Loucy (cell line): ENCODE results near the gene RBM17.

Source experiments
- H2AFZ ChIP-seq: fragments of 200-600 bp; sonication (generic); 2 replicates; pipeline ENCODE4 v1.6.0; 2016; ENCODE audit warnings: antibody characterized with exemption, mild to moderate bottlenecking, low read length, moderate library complexity
- H3F3A ChIP-seq: fragments of 200-600 bp; 2 replicates; pipeline ENCODE4 v1.6.0; 2016; ENCODE audit warnings: antibody characterized with exemption, low read depth, mild to moderate bottlenecking
- H3K27me3 ChIP-seq: fragments of 200-600 bp; sonication (generic); 2 replicates; pipeline ENCODE4 v1.6.1; 2014; ENCODE audit warnings: low read length, mild to moderate bottlenecking; ENCODE audit not compliant: insufficient read depth, poor library complexity, severe bottlenecking
- H3K36me3 ChIP-seq: fragments of 200-600 bp; sonication (generic); 2 replicates; pipeline ENCODE4 v1.6.1; 2016; ENCODE audit warnings: low read length; ENCODE audit not compliant: insufficient read depth
- H3K4me1 ChIP-seq: fragments of 200-600 bp; sonication (generic); 2 replicates; pipeline ENCODE4 v1.5.1; 2014; ENCODE audit warnings: low read length, mild to moderate bottlenecking; ENCODE audit not compliant: insufficient read depth, poor library complexity, severe bottlenecking
- H3K4me2 ChIP-seq: fragments of 200-600 bp; sonication (generic); 2 replicates; pipeline ENCODE4 v1.6.0; 2014; ENCODE audit warnings: antibody characterized with exemption, low read length, low read depth, mild to moderate bottlenecking; ENCODE audit not compliant: poor library complexity, severe bottlenecking
- H3K4me3 ChIP-seq: fragments of 200-600 bp; sonication (generic); 2 replicates; pipeline ENCODE4 v1.5.1; 2014; ENCODE audit warnings: low read length, mild to moderate bottlenecking, mixed read lengths; ENCODE audit not compliant: poor library complexity, severe bottlenecking
- H3K79me2 ChIP-seq: fragments of 200-600 bp; sonication (generic); 2 replicates; pipeline ENCODE4 v1.6.1; 2014; ENCODE audit warnings: low read length; ENCODE audit not compliant: insufficient read depth
- H3K9ac ChIP-seq: fragments of 200-600 bp; sonication (generic); 2 replicates; pipeline ENCODE4 v1.6.0; 2014; ENCODE audit warnings: mild to moderate bottlenecking, low read depth, low read length, moderate library complexity; ENCODE audit not compliant: poor library complexity, severe bottlenecking
- H3K9me2 ChIP-seq: fragments of 200-600 bp; sonication (generic); replicated peaks from 2 replicates; pipeline ENCODE4 v1.6.1; 2016; ENCODE audit warnings: low read depth, low read length, mixed read lengths
- H3K9me3 ChIP-seq: fragments of 200-600 bp; sonication (generic); 2 replicates; pipeline ENCODE4 v1.6.1; 2014; ENCODE audit warnings: mild to moderate bottlenecking, antibody characterized with exemption, low read length, low read depth; ENCODE audit not compliant: insufficient read depth
- H4K20me1 ChIP-seq: fragments of 200-600 bp; sonication (generic); 2 replicates; pipeline ENCODE4 v1.6.0; 2014; ENCODE audit warnings: antibody characterized with exemption, low read length, mild to moderate bottlenecking; ENCODE audit not compliant: insufficient read depth, poor library complexity, severe bottlenecking
- CTCF ChIP-seq: fragments of 200-600 bp; sonication (generic); conservative IDR thresholded peaks from 2 replicates; pipeline ENCODE4 v1.5.1; 2014; ENCODE audit warnings: mild to moderate bottlenecking, antibody characterized with exemption, low read length
- EZH2phosphoT487 ChIP-seq: fragments of 200-600 bp; IDR thresholded peaks from 2 replicates; pipeline ENCODE4 v1.6.1; 2018; ENCODE audit warnings: antibody characterized with exemption, mild to moderate bottlenecking, moderate library complexity, borderline replicate concordance

The RBM17 gene

GRCh38 chr10:6071181-6072175 lies 17.4 kb upstream of the RBM17 start:
- no peak overlapping the region for H2AFZ ChIP-seq
- no peaks in the 10 kb centered on the region for H3K36me3 ChIP-seq
- H4K20me1 ChIP-seq = no peaks in the 10 kb centered on the region
- TF ChIP-seq CTCF (no peak), EZH2phosphoT487 (no peak)
- no peaks in the 10 kb centered on the region for H3K9me2 ChIP-seq
- H3K9me3 ChIP-seq = no peaks in the 10 kb centered on the region
- H3K79me2 ChIP-seq = no peaks in the 10 kb centered on the region
- H3F3A ChIP-seq = no peaks in the 10 kb centered on the region
- peaks cover 15% of the 10 kb centered on the region for H3K27me3 ChIP-seq
- peaks cover 7% of the 10 kb centered on the region for H3K4me1 ChIP-seq
- H3K9ac ChIP-seq = no peak overlapping the region
- H3K4me3 ChIP-seq = no peak overlapping the region
- H3K4me2 ChIP-seq = no peak overlapping the region

- Histone ChIP-seq H3K4me1 (peaks cover 7% of the 10 kb centered on the region), H2AFZ (no peak overlapping the region), H3K9me3 (no peaks in the 10 kb centered on the region), H3K9ac (no peak overlapping the region), H3K79me2 (no peaks in the 10 kb centered on the region), H3K4me2 (no peak overlapping the region), H3K36me3 (no peaks in the 10 kb centered on the region), H3K27me3 (peaks cover 8% of the 10 kb centered on the region), H3K9me2 (no peaks in the 10 kb centered on the region), H3K4me3 (no peak overlapping the region), H4K20me1 (no peaks in the 10 kb centered on the region), H3F3A (no peaks in the 10 kb centered on the region)
- TF ChIP-seq EZH2phosphoT487 (no peak), CTCF (no peak)
These were observed 16.5 kb upstream of the RBM17 start for GRCh38 chr10:6072215-6072934.

- Histone ChIP-seq H3K4me3 (no peak overlapping the region), H3K36me3 (no peaks in the 10 kb centered on the region), H3K4me2 (no peak overlapping the region), H3K9me3 (no peaks in the 10 kb centered on the region), H3K4me1 (no peaks in the 10 kb centered on the region), H2AFZ (no peak overlapping the region), H3K9me2 (no peaks in the 10 kb centered on the region), H4K20me1 (no peaks in the 10 kb centered on the region), H3K27me3 (peaks cover 8% of the 10 kb centered on the region), H3K9ac (no peak overlapping the region), H3F3A (no peaks in the 10 kb centered on the region), H3K79me2 (no peaks in the 10 kb centered on the region)
- TF ChIP-seq EZH2phosphoT487 (no peak), CTCF (no peak)
These were observed 14.1 kb upstream of the RBM17 start for GRCh38 chr10:6074489-6075301.
